ENCODE results near the gene SLC11A1. TPM values are rescaled to one million over a fixed set of nuclear protein-coding genes. Genes with fewer than 3 reads are reported as not detected.

Gene SLC11A1
- polyA plus RNA-seq, 1 donor from 2014 or later = 1.3 TPM

DNA sequence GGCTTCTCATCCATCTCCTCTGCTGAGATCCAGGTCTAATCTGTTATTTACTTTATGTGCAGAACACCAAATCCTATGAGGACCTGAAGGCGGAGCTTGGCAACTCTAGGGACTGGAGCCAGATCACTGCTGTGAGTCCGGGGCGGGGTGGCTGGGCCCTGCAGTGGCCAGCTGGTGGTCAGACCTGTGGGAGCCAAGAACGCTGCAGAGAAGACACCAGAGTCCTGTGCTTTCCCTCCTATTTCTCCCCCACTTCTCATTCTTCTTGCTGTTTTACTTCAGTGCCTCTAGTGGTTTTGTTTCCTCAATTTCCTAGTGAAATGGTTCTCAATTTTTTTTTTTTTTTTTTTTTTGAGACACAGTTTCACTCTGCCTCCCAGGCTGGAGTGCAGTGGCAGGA is 56.5 kb downstream of the SLC11A1 start:
- Mint-ChIP-seq H3K4me1 (peaks cover 5 to 6% (median 5%) of the 10 kb centered on the region in 3 donors), H3K9me3 (no peaks in the 10 kb centered on the region), H3K4me3 (peak overlapping the region in 1 of 4 donors; percentile 3), H3K27me3 (no peaks in the 10 kb centered on the region), H3K27ac (no peak overlapping the region), H3K36me3 (no peaks in the 10 kb centered on the region)

DNA sequence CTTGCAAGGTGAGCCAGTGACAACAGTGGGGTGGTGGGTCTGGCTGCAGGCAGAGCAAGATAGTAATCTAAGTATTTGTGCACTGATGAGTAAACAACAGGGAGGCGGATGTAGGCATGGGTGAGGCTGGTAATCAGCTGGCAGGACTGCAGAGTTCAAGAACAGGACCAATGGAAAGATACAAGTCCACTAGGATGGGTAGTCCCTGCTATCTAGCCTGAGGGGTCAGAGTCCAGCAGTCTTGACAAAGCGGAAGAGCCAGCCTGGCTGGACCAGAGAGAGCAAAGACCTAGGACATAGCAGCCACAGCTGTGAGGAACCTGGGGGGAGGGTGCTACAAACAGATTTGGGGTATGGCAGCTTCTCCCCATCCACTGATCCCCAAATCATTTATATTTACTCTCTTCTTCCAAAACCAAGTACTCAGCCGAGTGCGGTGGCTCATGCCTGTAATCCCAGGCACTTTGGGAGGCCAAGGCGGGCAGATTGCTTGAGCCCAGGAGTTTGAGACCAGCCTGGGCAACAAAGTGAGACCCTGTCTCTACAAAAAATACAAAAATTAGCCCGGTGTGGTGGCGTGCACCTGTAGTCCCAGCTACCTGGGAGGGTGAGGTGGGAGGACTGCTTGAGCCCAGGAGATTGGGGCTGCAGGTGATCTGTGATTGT is 62.8 kb downstream of the SLC11A1 start:
- Mint-ChIP-seq H3K27ac (no peak overlapping the region), H3K4me1 (peaks cover 0 to 1% (median 0%) of the 10 kb centered on the region in 3 donors), H3K9me3 (no peaks in the 10 kb centered on the region)

DNA sequence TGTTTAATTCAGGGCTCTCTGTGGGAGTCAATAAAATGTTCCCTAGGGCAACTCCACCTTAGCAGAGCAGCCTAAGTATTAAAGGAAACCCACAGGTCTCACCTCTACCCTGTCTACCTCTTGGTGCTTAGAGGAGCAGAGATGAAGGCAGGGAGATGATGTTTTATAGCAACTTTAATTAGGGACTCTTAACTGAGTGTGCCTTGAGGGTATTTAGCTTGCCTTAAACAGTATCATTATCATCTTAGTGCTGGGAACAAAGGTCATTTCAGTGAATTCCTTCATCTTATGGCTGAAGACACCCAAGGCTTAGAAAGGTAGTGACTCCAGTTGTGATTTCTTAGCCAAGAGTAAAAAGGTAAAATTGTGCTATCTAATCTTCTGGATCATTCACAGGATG is 63.5 kb downstream of the SLC11A1 start:
- H3K27me3 Mint-ChIP-seq = no peaks in the 10 kb centered on the region
- H3K27ac Mint-ChIP-seq = no peak overlapping the region
- H3K4me1 Mint-ChIP-seq = peaks cover 0 to 1% (median 0%) of the 10 kb centered on the region in 3 donors
- no peak overlapping the region for H3K4me3 Mint-ChIP-seq
- no peaks in the 10 kb centered on the region for H3K9me3 Mint-ChIP-seq
- H3K36me3 Mint-ChIP-seq = peaks cover 2% of the 10 kb centered on the region

More for the DNA sequence above, 62.8 kb downstream of the SLC11A1 start:
- Mint-ChIP-seq H3K4me3 (no peak overlapping the region), H3K36me3 (peaks cover 2% of the 10 kb centered on the region), H3K27me3 (no peaks in the 10 kb centered on the region)

Other genes starting within 250 kb of the SLC11A1 start
- 0.35 TPM for gene CXCR1, start 215.3 kb upstream of the SLC11A1 start, polyA plus RNA-seq
- gene ARPC2, start 165.1 kb upstream of the SLC11A1 start, polyA plus RNA-seq = 862 TPM
- 0.64 TPM for gene GPBAR1, start 121.3 kb upstream of the SLC11A1 start, polyA plus RNA-seq
- gene AAMP, start 112.1 kb upstream of the SLC11A1 start, polyA plus RNA-seq = 82.0 TPM
- 126 TPM for gene PNKD, start 111.8 kb upstream of the SLC11A1 start, polyA plus RNA-seq
- gene TMBIM1, start 89.8 kb upstream of the SLC11A1 start, polyA plus RNA-seq = 147 TPM
- 0.18 TPM for gene CATIP, start 25.4 kb upstream of the SLC11A1 start, polyA plus RNA-seq
- gene CTDSP1, start 17.6 kb downstream of the SLC11A1 start, polyA plus RNA-seq = 16.2 TPM
- gene VIL1, start 36.9 kb downstream of the SLC11A1 start, polyA plus RNA-seq = 0.28 TPM
- gene USP37, start 186.1 kb downstream of the SLC11A1 start, polyA plus RNA-seq = 9.8 TPM
- gene CNOT9, start 186.6 kb downstream of the SLC11A1 start, polyA plus RNA-seq = 16.7 TPM
- 0.40 TPM for gene PLCD4, start 225.6 kb downstream of the SLC11A1 start, polyA plus RNA-seq